ENCODE results near the gene PLCH1.

The PLCH1 gene

GRCh38 chr3:155682426-155683343, 62.2 kb downstream of the PLCH1 start:
- TF ChIP-seq REST (IDR thresholded peaks at IDR 0.05; ENCODE audit: insufficient read depth in 1 of 2, low read depth in 2 of 2, low read length in 2 of 2) (no peak), SIN3A (IDR thresholded peaks at IDR 0.05; ENCODE audit: borderline replicate concordance, insufficient read depth, low read length) (no peak), FOXP2 (optimal IDR thresholded peaks at IDR 0.05; ENCODE audit: borderline replicate concordance, extremely low read depth, extremely low read length, insufficient read depth) (no peak), TAF1 (IDR thresholded peaks at IDR 0.05; ENCODE audit: borderline replicate concordance, insufficient read depth, low read length) (no peak), POLR2AphosphoS5 (IDR thresholded peaks at IDR 0.05; ENCODE audit: low read depth, low read length) (no peak)

- TF ChIP-seq TAF1 (IDR thresholded peaks at IDR 0.05; ENCODE audit: borderline replicate concordance, insufficient read depth, low read length) (no peak), REST (IDR thresholded peaks at IDR 0.05; ENCODE audit: insufficient read depth in 1 of 2, low read depth in 2 of 2, low read length in 2 of 2) (no peak), POLR2AphosphoS5 (IDR thresholded peaks at IDR 0.05; ENCODE audit: low read depth, low read length) (no peak), FOXP2 (optimal IDR thresholded peaks at IDR 0.05; ENCODE audit: borderline replicate concordance, extremely low read depth, extremely low read length, insufficient read depth) (no peak), SIN3A (IDR thresholded peaks at IDR 0.05; ENCODE audit: borderline replicate concordance, insufficient read depth, low read length) (no peak)
Measured at GRCh38 chr3:155676252-155676981, 68.5 kb downstream of the PLCH1 start.

- TF ChIP-seq TAF1 (IDR thresholded peaks at IDR 0.05; ENCODE audit: borderline replicate concordance, insufficient read depth, low read length): no peak
Measured at GRCh38 chr3:155675094-155675493, 69.8 kb downstream of the PLCH1 start.

- no peak for TF ChIP-seq REST (IDR thresholded peaks at IDR 0.05; ENCODE audit: insufficient read depth in 1 of 2, low read depth in 2 of 2, low read length in 2 of 2)
- TF ChIP-seq SIN3A (IDR thresholded peaks at IDR 0.05; ENCODE audit: borderline replicate concordance, insufficient read depth, low read length): no peak
- no peak for TF ChIP-seq TAF1 (IDR thresholded peaks at IDR 0.05; ENCODE audit: borderline replicate concordance, insufficient read depth, low read length)
Measured at GRCh38 chr3:155673421-155673820, 71.5 kb downstream of the PLCH1 start.

- TF ChIP-seq SIN3A (IDR thresholded peaks at IDR 0.05; ENCODE audit: borderline replicate concordance, insufficient read depth, low read length) (no peak), REST (IDR thresholded peaks at IDR 0.05; ENCODE audit: insufficient read depth in 1 of 2, low read depth in 2 of 2, low read length in 2 of 2) (no peak), POLR2AphosphoS5 (IDR thresholded peaks at IDR 0.05; ENCODE audit: low read depth, low read length) (no peak)
Measured at GRCh38 chr3:155670335-155670734, 74.5 kb downstream of the PLCH1 start.
